ENCODE measurements around the gene ORMDL3.

- TF ChIP-seq EP300 (IDR thresholded peaks at IDR 0.05; ENCODE audit: borderline replicate concordance in 1 of 2, control insufficient read depth in 1 of 2, low read depth in 2 of 2, low read length in 2 of 2): no peak
- no peak for TF ChIP-seq TARDBP (IDR thresholded peaks at IDR 0.05; ENCODE audit: borderline replicate concordance)
- TF ChIP-seq ZNF274 (IDR thresholded peaks at IDR 0.05; ENCODE audit: insufficient read depth, insufficient read length): no peak
- TF ChIP-seq SRF (IDR thresholded peaks at IDR 0.05; ENCODE audit: low read depth in 2 of 2, low read length in 2 of 2): no peak
- no peak for TF ChIP-seq ETV6 (conservative IDR thresholded peaks at IDR 0.05 in 1 of 2, IDR thresholded peaks at IDR 0.05 in 1 of 2; ENCODE audit: borderline replicate concordance in 1 of 2, low read depth in 1 of 2)
- TF ChIP-seq CREM (IDR thresholded peaks at IDR 0.05; ENCODE audit: low read depth): no peak
- TF ChIP-seq JUNB (IDR thresholded peaks at IDR 0.05): no peak
- TF ChIP-seq EGR1 (IDR thresholded peaks at IDR 0.05; ENCODE audit: borderline replicate concordance in 1 of 2, low read depth in 2 of 2, low read length in 2 of 2): no peak
- no peak for TF ChIP-seq POLR2A (IDR thresholded peaks at IDR 0.05; ENCODE audit: low read depth, low read length)
- no peak for TF ChIP-seq E4F1 (IDR thresholded peaks at IDR 0.05; ENCODE audit: borderline replicate concordance, partially characterized antibody)
- no peak for TF ChIP-seq FOS (IDR thresholded peaks at IDR 0.05; ENCODE audit: borderline replicate concordance, extremely low read depth, insufficient read length)
- no peak for TF ChIP-seq TAF1 (IDR thresholded peaks at IDR 0.05; ENCODE audit: borderline replicate concordance, low read depth, low read length)
Observed at GRCh38 chr17:39962642-39963220, 35.3 kb upstream of the ORMDL3 start, which contains the start of gene GSDMA.

Measured in GM12878 (cell line).